Stimulated activated CD4-positive, alpha-beta T cell treated with anti-CD3 and anti-CD28 coated beads, Interleukin-15, amount 100 ng/mL, for 48 hours (primary cell): ENCODE data around the gene ABCA8.
"Not testable (repeated sequence)": the region's sequence is repeated elsewhere in the genome, so short reads cannot be mapped to it uniquely, and the experiment has no call there.

Experiments used
- DNase-seq, 2 donors: peaks; one replicate each; pipeline ENCODE4 v3.0.0-alpha.2; 2020; ENCODE audit warnings: low read depth in 2 of 2

The ABCA8 gene, protein sequence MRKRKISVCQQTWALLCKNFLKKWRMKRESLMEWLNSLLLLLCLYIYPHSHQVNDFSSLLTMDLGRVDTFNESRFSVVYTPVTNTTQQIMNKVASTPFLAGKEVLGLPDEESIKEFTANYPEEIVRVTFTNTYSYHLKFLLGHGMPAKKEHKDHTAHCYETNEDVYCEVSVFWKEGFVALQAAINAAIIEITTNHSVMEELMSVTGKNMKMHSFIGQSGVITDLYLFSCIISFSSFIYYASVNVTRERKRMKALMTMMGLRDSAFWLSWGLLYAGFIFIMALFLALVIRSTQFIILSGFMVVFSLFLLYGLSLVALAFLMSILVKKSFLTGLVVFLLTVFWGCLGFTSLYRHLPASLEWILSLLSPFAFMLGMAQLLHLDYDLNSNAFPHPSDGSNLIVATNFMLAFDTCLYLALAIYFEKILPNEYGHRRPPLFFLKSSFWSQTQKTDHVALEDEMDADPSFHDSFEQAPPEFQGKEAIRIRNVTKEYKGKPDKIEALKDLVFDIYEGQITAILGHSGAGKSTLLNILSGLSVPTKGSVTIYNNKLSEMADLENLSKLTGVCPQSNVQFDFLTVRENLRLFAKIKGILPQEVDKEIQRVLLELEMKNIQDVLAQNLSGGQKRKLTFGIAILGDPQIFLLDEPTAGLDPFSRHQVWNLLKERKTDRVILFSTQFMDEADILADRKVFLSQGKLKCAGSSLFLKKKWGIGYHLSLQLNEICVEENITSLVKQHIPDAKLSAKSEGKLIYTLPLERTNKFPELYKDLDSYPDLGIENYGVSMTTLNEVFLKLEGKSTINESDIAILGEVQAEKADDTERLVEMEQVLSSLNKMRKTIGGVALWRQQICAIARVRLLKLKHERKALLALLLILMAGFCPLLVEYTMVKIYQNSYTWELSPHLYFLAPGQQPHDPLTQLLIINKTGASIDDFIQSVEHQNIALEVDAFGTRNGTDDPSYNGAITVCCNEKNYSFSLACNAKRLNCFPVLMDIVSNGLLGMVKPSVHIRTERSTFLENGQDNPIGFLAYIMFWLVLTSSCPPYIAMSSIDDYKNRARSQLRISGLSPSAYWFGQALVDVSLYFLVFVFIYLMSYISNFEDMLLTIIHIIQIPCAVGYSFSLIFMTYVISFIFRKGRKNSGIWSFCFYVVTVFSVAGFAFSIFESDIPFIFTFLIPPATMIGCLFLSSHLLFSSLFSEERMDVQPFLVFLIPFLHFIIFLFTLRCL (N-terminal part only)

GRCh38 chr17:68955181-68955841 lies at the start of gene ABCA8:
ABCA8 (minus strand) TSS chr17:68955392; CDS start chr17:68942034, 13,358 bp downstream.
- no peak for DNase-seq

DNA sequence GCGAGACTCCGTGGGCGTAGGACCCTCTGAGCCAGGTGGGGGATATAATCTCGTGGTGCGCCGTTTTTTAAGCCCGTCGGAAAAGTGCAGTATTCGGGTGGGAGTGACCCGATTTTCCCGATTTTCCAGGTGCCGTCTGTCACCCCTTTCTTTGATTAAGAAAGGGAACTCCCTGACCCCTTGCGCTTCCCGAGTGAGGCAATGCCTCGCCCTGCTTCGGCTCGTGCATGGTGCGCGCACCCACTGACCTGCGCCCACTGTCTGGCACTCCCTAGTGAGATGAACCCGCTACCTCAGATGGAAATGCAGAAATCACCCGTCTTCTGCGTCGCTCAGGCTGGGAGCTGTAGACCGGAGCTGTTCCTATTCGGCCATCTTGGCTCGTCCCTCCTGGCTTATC lies 49.6 kb upstream of the ABCA8 start:
- not testable (repeated sequence) for DNase-seq

DNA sequence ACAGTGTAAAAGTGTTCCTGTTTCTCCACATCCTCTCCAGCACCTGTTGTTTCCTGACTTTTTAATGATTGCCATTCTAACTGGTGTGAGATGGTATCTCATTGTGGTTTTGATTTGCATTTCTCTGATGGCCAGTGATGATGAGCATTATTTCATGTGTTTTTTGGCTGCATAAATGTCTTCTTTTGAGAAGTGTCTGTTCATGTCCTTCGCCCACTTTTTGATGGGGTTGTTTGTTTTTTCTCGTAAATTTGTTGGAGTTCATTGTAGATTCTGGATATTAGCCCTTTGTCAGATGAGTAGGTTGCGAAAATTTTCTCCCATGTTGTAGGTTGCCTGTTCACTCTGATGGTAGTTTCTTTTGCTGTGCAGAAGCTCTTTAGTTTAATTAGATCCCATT lies 44.6 kb upstream of the ABCA8 start:
- DNase-seq: not testable (repeated sequence)

- DNase-seq: no peak
These were observed 37.9 kb upstream of the ABCA8 start for GRCh38 chr17:68993112-68993511.

DNA sequence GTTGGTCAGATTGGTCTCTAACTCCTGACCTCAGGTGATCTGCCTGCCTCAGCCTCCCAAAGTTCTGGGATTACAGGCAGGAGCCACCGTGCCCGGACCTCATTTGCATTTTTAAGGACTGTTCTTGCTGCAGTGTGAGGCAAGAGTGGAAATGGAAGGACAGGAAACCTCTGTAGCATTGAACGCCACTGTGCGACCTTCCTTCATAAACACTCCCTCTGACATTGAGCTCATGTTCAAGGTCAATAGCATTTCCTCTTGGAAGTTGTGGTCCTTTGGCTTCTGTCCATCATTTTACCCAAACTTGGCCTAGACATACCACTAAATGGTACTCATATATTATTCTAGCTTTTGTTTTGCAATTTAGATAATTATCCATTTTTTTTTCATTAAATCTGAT lies 32.8 kb upstream of the ABCA8 start:
- no peak for DNase-seq

- no peak for DNase-seq
These were observed 26.1 kb upstream of the ABCA8 start for GRCh38 chr17:68981288-68981687.

DNA sequence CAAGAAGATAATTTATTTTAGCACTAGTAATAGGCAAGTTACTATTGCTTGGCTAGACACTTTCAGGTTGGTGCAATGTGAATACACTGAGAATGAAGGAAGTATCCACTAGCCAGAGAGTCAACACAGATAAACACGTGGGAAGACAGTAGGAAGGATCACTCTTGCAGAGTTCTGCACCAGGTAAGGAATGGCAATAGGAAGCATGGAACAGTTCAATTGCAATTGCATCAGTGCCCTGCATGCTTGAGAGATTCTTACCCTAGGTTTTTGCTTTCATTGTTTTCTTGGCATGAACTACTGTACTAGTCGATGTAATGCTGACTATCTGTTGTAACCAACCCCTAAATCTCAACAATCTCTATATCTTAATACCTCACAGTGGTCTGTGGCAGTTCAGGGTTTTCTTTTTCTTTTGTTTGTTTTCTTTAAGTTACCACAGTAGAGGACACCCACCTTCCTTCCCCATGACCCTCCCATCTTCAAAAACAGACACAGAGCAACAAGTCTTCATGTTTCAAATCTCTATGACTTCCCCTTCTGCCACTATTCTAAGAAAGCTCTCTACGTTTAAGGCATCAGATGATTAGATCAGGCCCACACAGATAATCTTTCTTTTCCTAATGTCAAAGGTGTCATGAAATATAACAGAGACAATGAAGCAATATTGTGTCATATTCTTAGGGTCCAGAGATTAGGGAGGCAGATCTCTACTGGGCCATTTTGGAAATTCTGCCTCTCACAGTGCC lies 18.1 kb upstream of the ABCA8 start:
- DNase-seq: no peak

- DNase-seq: no peak
These were observed 17.0 kb upstream of the ABCA8 start for GRCh38 chr17:68972119-68972704.

- DNase-seq: no peak
These were observed 13.9 kb upstream of the ABCA8 start for GRCh38 chr17:68969101-68969500.

DNA sequence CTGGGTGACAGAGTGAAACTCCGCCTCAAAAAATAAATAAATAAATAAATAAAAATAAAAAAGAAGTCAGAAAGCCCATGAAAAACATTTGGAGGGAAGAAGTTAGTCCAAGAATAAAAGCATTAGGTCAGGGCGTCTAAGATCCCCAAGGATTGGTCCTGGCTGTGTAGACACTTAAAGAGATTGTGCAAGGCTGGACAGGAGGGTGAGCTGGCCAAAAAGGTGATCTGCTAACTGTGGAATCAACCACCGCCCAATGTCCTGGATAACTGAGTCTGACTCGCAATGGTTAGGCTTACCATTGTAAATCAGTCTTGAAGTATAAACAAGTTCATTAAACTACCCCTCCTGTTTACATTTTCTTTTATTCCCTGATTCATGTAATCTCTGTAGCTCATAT lies 8.8 kb upstream of the ABCA8 start:
- no peak for DNase-seq

DNA sequence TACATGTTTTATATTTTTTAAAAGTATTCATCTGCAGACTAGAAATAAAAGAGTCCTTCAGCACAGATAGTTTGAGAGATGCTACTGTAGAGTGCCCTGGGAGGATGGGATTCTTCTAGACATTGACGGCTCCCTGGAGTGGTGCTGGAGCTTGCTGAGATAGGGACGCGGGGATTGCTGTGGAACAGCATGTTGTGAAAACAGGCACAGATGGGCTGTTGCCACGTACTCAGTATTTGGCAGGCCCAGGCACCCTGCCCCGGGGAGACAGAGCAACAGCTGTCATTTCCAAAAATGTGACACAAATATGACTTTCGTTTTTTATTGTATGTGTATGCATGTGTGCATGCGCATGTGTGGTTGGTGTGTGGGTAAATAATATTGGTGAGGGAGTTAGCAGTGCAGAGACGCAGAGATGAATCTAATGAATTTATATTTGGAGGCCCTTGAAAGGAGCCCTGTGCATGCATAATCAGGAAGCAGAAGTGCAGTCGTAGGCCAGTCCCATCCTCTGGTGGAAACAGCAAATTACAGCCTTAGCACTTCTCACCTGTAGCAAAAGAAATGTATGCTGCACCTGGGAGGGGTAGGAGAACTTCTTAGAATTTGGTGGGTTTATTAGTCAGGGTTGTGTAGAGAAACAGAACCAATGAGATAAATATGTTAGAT lies 6.2 kb upstream of the ABCA8 start:
- no peak for DNase-seq

- not testable (repeated sequence) for DNase-seq
These were observed 3.9 kb upstream of the ABCA8 start for GRCh38 chr17:68959117-68959516.

DNA sequence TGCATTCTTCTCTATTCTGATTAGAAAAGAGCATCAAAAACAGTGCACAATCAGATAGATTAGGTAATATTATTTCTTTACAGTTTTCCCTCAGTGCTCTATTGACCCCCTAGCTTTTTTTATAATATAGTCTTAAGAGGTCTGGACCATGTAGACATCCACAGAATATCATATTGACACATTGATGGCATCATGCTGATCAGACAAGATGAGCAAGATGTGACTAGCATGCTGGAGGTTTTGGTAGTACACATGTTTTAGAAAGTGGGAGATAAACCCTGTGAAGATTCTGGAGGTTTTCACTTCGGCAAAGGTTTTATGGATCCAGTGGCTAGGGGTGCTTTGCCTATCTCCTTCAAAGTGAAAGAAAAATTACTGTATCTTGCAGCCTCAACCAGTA lies 2.8 kb upstream of the ABCA8 start:
- DNase-seq: no peak

DNA sequence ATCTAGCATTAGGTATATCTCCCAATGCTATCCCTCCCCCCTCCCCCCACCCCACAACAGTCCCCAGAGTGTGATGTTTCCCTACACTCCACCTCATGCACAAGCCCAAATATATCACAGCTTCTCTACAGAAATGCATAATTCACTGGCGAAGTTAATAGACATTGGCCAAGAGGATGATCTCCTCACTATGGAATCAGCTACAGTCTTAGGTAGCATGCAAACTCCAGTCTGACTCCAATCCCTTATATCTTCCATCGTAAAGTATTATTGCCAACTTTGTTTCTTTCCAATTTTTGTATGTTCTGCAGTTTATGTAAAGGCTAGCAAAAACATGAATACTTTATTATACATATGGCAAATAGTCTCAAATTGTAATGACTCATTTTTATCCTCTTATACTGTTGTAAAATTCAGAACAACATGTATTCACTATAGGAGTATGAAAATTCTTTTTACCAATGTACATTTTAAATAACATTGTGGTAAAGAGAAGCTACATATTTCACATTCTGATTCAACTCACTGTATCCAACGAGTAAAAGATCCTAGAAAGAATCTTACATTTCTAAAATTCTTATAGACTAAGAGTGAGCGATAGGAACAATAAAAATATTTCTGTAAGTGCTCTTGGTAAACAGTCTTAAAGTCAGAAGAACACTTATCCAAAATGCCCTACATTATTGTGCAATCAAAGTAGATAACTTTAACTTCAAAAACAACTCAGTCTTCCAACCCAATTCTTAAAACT lies 871 bp downstream of the ABCA8 start:
- DNase-seq: no peak

- no peak for DNase-seq
These were observed 1.7 kb downstream of the ABCA8 start for GRCh38 chr17:68953340-68953997.

- DNase-seq: no peak
These were observed 4.5 kb downstream of the ABCA8 start for GRCh38 chr17:68950725-68951124.

DNA sequence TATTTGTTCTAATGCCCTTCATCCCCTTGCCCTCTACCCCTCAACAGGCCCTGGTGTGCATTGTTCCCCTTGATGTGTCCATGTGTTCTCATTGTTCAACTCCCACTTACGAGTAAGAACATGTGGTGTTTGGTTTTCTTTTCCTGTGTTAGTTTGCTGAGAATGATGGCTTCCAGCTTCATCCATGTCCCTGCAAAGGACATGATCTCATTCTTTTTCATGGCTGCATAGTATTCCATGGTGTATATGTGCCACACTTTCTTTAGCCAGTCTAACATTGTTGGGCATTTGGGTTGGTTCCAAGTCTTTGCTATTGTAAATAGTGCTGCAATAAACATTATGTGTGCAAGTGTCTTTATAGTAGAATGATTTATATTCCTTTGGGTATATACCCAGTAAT lies 7.3 kb downstream of the ABCA8 start:
- not testable (repeated sequence) for DNase-seq

DNA sequence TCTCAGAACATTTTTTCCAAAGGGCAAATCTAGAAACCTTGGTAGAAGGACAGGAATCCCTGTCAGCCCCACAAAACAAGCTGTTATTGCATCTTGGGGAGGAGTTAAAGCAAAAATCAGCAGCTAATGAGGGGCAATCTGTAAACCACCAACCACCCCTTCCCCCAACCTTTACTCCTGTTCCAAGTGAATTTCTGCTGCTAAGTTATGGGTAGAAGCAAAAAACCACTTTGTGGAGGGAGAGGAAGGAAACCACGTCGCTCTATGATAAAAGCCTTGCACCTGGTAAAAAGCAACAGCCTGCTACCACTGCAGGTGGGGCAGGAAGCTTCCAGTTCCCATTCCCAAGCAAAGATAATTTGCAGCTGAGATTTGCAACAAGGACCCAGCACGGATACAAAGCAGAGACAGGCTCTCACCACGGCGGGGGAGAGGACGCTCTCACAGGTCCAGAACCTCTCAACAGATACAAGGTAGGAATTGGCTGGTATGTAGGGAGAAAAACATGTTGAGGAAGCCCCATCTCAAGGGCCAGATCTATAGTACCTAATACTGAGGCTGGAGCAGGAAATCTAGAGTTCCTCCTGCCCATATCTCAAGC lies 10.7 kb downstream of the ABCA8 start:
- no peak for DNase-seq
